Nephron progenitor cell (in vitro differentiated cells): Measurements from ENCODE around the gene DNAJB12.
"Not testable (repeated sequence)": the region's sequence is repeated elsewhere in the genome, so short reads cannot be mapped to it uniquely, and the experiment has no call there.

ENCODE experiments used
- DNase-seq: peaks from one replicate; pipeline ENCODE4 v3.0.0; 2021
- H3K27ac Mint-ChIP-seq: 2 replicates; pipeline ENCODE4 v1.8.0; 2021; ENCODE audit warnings: mild to moderate bottlenecking, moderate library complexity, mixed read lengths
- H3K27me3 Mint-ChIP-seq: 2 replicates; pipeline ENCODE4 v1.8.0; 2021; ENCODE audit warnings: mild to moderate bottlenecking, low read depth, mixed read lengths; ENCODE audit not compliant: poor library complexity
- H3K36me3 Mint-ChIP-seq: 2 replicates; pipeline ENCODE4 v1.8.0; 2021; ENCODE audit warnings: low read depth, mixed read lengths
- H3K4me1 Mint-ChIP-seq: 2 replicates; pipeline ENCODE4 v1.8.0; 2021; ENCODE audit warnings: mixed read lengths
- H3K4me3 Mint-ChIP-seq: 2 replicates; pipeline ENCODE4 v1.8.0; 2021; ENCODE audit warnings: mild to moderate bottlenecking, moderate library complexity, mixed read lengths
- H3K9me3 Mint-ChIP-seq: 2 replicates; pipeline ENCODE4 v1.8.0; 2021; ENCODE audit warnings: mild to moderate bottlenecking, moderate library complexity, mixed read lengths
- TF ChIP-seq, protein P1 (sequence below): fragments of 200-600 bp; sonication (generic); IDR thresholded peaks from 2 replicates; pipeline ENCODE4 v1.5.0; 2021; ENCODE audit warnings: antibody characterized with exemption

DNAJB12 gene

DNA sequence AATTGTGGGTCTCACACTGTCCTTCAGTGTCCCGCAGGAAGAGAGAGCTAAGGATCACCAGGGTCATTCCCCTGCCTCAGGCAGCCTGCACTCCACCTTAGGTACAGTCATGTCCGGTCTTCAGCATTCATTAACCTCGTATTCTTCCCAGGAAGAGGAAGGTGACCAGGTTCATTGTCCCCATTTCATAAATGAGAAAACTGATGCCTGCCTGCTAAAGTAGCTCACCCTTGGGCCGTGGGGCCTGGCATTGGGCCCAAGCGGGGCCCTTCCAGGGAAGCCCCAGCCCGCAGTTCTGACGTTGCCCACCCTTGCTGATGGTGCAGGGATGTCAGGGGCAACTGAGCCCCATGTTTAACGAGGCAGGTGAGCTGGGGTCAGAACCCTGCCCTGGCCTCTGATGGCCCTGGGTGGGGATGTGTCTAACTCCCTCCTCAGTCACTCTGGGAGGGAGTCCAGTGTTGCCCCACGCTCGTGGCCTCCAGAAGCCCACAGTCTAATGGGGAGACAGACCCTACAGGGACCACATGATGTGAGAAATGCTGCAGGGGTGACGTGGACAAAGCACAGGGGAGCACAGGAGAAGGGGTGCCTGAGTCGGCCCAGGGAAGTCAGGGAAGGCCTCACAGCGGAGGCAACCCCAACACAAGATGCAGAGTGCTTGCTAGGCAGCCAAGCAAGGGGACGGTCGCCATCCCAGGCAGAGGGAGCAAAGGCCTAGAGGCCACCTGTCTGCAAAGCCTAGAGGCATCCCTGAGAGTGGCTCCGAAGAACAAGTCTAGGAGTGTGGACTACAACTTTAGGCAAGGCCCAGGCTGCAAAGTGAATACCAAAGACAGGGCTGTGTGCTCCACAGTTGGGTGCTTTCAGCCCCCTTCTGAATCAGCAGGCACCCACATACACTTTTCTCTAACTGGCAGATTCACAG, 55.9 kb downstream of the DNAJB12 start:
- Mint-ChIP-seq H3K4me3 (no peak overlapping the region), H3K36me3 (no peaks in the 10 kb centered on the region), H3K27ac (peak overlapping the region; percentile 98), H3K4me1 (peaks cover 40% of the 10 kb centered on the region), H3K9me3 (no peaks in the 10 kb centered on the region), H3K27me3 (peaks cover 9% of the 10 kb centered on the region)
- DNase-seq, result no peak
- TF ChIP-seq, protein P1, sequence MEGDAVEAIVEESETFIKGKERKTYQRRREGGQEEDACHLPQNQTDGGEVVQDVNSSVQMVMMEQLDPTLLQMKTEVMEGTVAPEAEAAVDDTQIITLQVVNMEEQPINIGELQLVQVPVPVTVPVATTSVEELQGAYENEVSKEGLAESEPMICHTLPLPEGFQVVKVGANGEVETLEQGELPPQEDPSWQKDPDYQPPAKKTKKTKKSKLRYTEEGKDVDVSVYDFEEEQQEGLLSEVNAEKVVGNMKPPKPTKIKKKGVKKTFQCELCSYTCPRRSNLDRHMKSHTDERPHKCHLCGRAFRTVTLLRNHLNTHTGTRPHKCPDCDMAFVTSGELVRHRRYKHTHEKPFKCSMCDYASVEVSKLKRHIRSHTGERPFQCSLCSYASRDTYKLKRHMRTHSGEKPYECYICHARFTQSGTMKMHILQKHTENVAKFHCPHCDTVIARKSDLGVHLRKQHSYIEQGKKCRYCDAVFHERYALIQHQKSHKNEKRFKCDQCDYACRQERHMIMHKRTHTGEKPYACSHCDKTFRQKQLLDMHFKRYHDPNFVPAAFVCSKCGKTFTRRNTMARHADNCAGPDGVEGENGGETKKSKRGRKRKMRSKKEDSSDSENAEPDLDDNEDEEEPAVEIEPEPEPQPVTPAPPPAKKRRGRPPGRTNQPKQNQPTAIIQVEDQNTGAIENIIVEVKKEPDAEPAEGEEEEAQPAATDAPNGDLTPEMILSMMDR, result no peak

DNA sequence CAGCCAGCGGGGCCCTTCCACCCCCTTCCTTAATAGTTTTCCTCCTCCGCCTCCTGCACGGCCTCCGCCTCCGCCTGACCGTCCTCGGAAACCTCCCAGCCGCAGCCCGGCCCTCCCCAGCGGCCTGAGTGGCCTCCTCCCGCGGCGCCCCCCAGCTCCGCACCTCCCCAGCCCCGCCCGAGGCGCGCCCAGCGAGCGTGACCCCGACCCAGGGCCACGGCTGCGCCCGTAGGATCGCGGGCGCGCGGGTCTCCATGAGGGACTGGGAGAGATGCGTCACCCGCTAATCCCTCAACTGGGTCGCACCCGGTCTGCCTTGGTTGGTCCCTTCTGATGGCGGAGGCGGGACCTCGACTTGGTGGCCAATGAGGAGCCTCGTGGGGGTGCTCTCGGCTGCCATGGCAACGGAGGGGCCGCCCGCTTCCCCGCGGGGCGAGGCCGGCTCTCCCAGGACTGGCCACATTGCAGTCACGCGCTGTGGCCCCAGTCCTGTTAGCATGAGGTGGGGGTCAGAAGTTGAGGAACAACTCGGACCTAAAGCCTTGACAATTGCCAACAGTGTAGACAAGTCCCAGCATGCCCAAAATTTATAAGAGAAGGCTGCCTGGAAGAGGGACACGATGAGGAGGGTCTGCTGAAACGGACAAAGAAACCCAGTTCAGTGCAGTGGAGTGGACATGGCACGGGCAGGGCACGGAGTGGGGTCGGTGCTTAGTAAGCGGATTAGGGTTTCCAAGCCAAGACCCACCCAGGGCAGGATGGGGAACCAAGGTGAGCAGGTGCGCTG, 56.7 kb downstream of the DNAJB12 start:
- peaks cover 4% of the 10 kb centered on the region for H3K27me3 Mint-ChIP-seq
- peak overlapping the region; percentile 98 for H3K27ac Mint-ChIP-seq
- H3K4me1 Mint-ChIP-seq, result peaks cover 38% of the 10 kb centered on the region
- H3K4me3 Mint-ChIP-seq, result peak overlapping the region; percentile 71
- no peaks in the 10 kb centered on the region for H3K36me3 Mint-ChIP-seq
- no peaks in the 10 kb centered on the region for H3K9me3 Mint-ChIP-seq
- peak; percentile 95 for DNase-seq
- TF ChIP-seq, protein P1, result no peak

DNA sequence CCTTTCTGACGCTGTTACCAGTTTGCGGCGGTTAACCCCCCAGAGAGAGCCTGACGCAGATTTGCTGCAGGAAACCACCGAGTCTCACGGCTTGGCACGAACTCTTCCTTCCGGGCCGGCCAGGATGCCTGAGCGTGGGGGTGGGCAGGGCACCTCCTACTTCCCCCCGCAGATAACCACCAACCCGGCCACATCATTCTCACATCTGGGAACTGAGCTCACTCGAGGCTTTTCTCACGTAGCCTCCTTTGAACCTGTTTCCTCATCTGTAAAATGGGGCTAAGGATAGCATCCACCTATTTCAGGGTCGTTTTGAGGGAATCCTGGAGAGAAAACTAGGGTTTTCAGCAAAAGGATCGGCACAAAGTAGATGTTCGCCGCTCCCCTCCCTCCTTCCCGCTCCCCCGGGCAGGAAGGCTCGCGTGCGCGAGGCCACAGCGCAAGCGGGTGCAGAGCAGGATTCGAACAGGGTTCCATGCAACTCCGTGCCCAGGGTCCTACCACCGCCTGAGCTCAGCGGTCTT, 57.4 kb downstream of the DNAJB12 start:
- Mint-ChIP-seq H3K27ac (peak overlapping the region; percentile 13), H3K9me3 (no peaks in the 10 kb centered on the region), H3K4me3 (peak overlapping the region; percentile 71), H3K36me3 (no peaks in the 10 kb centered on the region), H3K27me3 (peaks cover 4% of the 10 kb centered on the region), H3K4me1 (peaks cover 44% of the 10 kb centered on the region)
- TF ChIP-seq, protein P1, result no peak
- no peak for DNase-seq

DNA sequence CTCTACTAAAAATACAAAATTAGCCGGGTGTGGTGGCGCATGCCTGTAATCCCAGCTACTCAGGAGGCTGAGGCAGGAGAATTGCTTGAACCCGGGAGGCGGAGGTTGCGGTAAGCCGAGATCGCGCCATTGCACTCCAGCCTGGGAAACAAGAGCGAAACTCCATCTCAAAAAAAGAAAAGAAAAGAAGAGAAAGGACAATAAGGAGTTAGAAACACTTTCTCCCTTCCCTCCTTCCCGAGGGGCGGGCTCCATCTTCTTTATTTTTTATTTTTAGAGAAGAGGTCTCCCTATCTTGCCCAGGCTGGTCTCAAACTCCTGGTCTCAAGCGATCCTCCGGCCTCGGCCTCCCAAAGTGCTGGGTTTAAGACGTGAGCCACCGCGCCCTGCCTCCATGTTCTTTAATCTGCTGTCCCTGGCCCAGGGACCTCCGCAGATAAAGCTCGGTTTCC, 57.9 kb downstream of the DNAJB12 start:
- Mint-ChIP-seq H3K4me3 (peak overlapping the region; percentile 71), H3K27ac (peak overlapping the region; percentile 13), H3K4me1 (peaks cover 49% of the 10 kb centered on the region)
- not testable (repeated sequence) for DNase-seq, H3K27me3 Mint-ChIP-seq, H3K36me3 Mint-ChIP-seq, H3K9me3 Mint-ChIP-seq

DNA sequence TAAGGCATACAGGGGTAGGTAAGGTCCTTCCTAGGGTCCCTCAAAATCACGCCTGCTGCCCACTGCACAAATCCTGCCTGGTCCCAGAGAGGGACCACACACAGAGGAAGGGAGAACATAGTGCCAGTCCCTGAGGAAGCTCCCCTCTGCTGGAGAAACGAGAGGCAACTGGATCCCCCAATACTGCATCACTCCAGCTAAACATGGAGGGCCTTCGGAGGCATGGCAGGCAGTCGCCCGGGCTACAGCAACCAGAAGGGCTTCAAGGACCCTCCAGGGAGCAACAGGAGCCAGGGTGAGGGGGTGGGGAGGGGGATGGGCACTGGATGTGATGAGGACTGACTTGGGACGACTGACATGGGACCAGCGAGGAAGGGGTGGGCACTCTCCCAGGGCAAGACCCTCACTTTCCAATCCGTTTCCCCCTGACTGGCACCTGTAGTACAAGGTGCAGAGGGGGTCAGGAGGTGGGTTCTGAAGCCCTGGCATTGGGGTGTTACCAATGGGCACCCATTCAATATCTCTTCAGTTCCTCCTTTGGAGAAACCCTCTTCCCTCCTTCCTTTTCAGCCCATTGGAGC, 59.3 kb downstream of the DNAJB12 start:
- TF ChIP-seq, protein P1, result no peak
- no peaks in the 10 kb centered on the region for H3K9me3 Mint-ChIP-seq
- H3K27me3 Mint-ChIP-seq, result peaks cover 4% of the 10 kb centered on the region
- no peaks in the 10 kb centered on the region for H3K36me3 Mint-ChIP-seq
- DNase-seq, result no peak
- no peak overlapping the region for H3K4me3 Mint-ChIP-seq
- H3K4me1 Mint-ChIP-seq, result peaks cover 42% of the 10 kb centered on the region
- H3K27ac Mint-ChIP-seq, result peak overlapping the region; percentile 36
